Kidney epithelial cell (primary cell): ENCODE data around the gene POLR1B. TPM values are rescaled to one million over a fixed set of nuclear protein-coding genes. Genes with fewer than 3 reads are reported as not detected.

ENCODE experiments used
- DNase-seq: peaks from one replicate; pipeline ENCODE4 v3.0.0-alpha.2; 2010; ENCODE audit warnings: low read depth
- H3K27me3 ChIP-seq: 2 replicates; pipeline ENCODE4 v1.6.0; 2011; ENCODE audit warnings: low read length; ENCODE audit not compliant: control insufficient read depth, insufficient read depth
- H3K36me3 ChIP-seq: 2 replicates; pipeline ENCODE4 v1.5.1; 2011; ENCODE audit warnings: low read length; ENCODE audit not compliant: control insufficient read depth, insufficient read depth
- H3K4me3 ChIP-seq: 2 replicates; pipeline ENCODE4 v1.5.1; 2011; ENCODE audit warnings: low read depth, mild to moderate bottlenecking, control low read depth, low read length
- CTCF ChIP-seq: IDR thresholded peaks from 2 replicates; pipeline ENCODE4 v1.5.1; 2011; ENCODE audit warnings: mild to moderate bottlenecking, moderate library complexity, low read length, control low read depth, inconsistent platforms; ENCODE audit not compliant: insufficient read depth, poor library complexity, severe bottlenecking
- total RNA-seq: library from RNA; depleted of rRNA; stranded (reverse); fragments of >200 nt; gene quantifications from 2 replicates; pipeline ENCODE4 v1.2.3, GENCODE V29; 2015

Gene POLR1B
- total RNA-seq, 1 donor from 2014 or later: 20.8 TPM

GRCh38 chr2:112540906-112541305, 1.4 kb upstream of the POLR1B start:
- TF ChIP-seq CTCF: no peak
- no peak for DNase-seq
- Histone ChIP-seq H3K36me3 (no peaks in the 10 kb centered on the region), H3K4me3 (no peak overlapping the region), H3K27me3 (no peaks in the 10 kb centered on the region)

- Histone ChIP-seq H3K27me3 (no peaks in the 10 kb centered on the region), H3K36me3 (no peaks in the 10 kb centered on the region), H3K4me3 (peak overlapping the region; percentile 73)
- no peak for TF ChIP-seq CTCF
- DNase-seq: no peak
These were observed 746 bp upstream of the POLR1B start for GRCh38 chr2:112541315-112542122.

GRCh38 chr2:112542984-112543661, 858 bp downstream of the POLR1B start:
- DNase-seq: no peak
- no peaks in the 10 kb centered on the region for H3K36me3 ChIP-seq
- no peak for TF ChIP-seq CTCF
- H3K27me3 ChIP-seq: no peaks in the 10 kb centered on the region
- H3K4me3 ChIP-seq: peak overlapping the region; percentile 73

- TF ChIP-seq CTCF: no peak
- Histone ChIP-seq H3K36me3 (no peaks in the 10 kb centered on the region), H3K27me3 (no peaks in the 10 kb centered on the region), H3K4me3 (no peak overlapping the region)
- peak; percentile 80 for DNase-seq
These were observed 5.1 kb downstream of the POLR1B start for GRCh38 chr2:112547333-112547732.

- Histone ChIP-seq H3K36me3 (no peaks in the 10 kb centered on the region), H3K4me3 (no peak overlapping the region), H3K27me3 (no peaks in the 10 kb centered on the region)
- no peak for TF ChIP-seq CTCF
- DNase-seq: no peak
These were observed 6.7 kb downstream of the POLR1B start for GRCh38 chr2:112548980-112549379.
